ENCODE data around the gene ZNF827. TPM values are rescaled to one million over a fixed set of nuclear protein-coding genes. Genes with fewer than 3 reads are reported as not detected.

ZNF827 gene
- total and polyA plus RNA-seq, 2 of the 13 experiments (the other 11 are each of a cell fraction or from before 2014, with no cell fraction given), result 2.8 TPM

GRCh38 chr4:145716661-145717200, 221.9 kb downstream of the ZNF827 start:
- 0% methylated on average over 1 of the region's 1 CpG for WGBS (ENCODE audit: low lambda C conversion rate)
- Histone ChIP-seq H4K20me1 (ENCODE audit: insufficient read depth, low read length) (no peaks in the 10 kb centered on the region), H3K79me2 (ENCODE audit: insufficient read depth, low read length) (no peaks in the 10 kb centered on the region), H3K36me3 (replicated peaks in 1 of 2; ENCODE audit: control insufficient read depth in 1 of 2, insufficient read depth in 2 of 2, low read length in 2 of 2) (no peaks in the 10 kb centered on the region), H3K9me3 (ENCODE audit: low read length) (no peaks in the 10 kb centered on the region), H2AFZ (ENCODE audit: low read length) (no peak overlapping the region), H3K4me1 (ENCODE audit: insufficient read depth, low read length) (no peaks in the 10 kb centered on the region), H3K4me3 (replicated peaks in 1 of 3; ENCODE audit: insufficient read depth in 1 of 3, low read depth in 2 of 3, low read length in 3 of 3) (no peak overlapping the region), H3K9ac (ENCODE audit: insufficient read depth, low read depth, low read length) (no peak overlapping the region), H3K27me3 (ENCODE audit: control insufficient read depth in 1 of 2, insufficient read depth in 2 of 2, low read length in 2 of 2) (no peaks in the 10 kb centered on the region; a peak in 2 of 5 replicates), H3K4me2 (ENCODE audit: low read depth, low read length) (no peak overlapping the region), H3K27ac (ENCODE audit: extremely low read length, insufficient read depth, low read length) (no peak overlapping the region)
- TF ChIP-seq, protein P1, sequence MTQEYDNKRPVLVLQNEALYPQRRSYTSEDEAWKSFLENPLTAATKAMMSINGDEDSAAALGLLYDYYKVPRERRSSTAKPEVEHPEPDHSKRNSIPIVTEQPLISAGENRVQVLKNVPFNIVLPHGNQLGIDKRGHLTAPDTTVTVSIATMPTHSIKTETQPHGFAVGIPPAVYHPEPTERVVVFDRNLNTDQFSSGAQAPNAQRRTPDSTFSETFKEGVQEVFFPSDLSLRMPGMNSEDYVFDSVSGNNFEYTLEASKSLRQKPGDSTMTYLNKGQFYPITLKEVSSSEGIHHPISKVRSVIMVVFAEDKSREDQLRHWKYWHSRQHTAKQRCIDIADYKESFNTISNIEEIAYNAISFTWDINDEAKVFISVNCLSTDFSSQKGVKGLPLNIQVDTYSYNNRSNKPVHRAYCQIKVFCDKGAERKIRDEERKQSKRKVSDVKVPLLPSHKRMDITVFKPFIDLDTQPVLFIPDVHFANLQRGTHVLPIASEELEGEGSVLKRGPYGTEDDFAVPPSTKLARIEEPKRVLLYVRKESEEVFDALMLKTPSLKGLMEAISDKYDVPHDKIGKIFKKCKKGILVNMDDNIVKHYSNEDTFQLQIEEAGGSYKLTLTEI (CRISPR knock-in tag; conservative IDR thresholded peaks at IDR 0.05), result no peak
- TF ChIP-seq SRY (CRISPR knock-in tag; IDR thresholded peaks at IDR 0.05) (no peak), SALL1 (CRISPR knock-in tag; IDR thresholded peaks at IDR 0.05) (no peak), ZNF703 (CRISPR knock-in tag; IDR thresholded peaks at IDR 0.05; ENCODE audit: borderline replicate concordance) (no peak), RARG (CRISPR knock-in tag; IDR thresholded peaks at IDR 0.05; ENCODE audit: low read depth) (no peak), E2F5 (CRISPR knock-in tag; conservative IDR thresholded peaks at IDR 0.05) (no peak), TOE1 (CRISPR knock-in tag; IDR thresholded peaks at IDR 0.05) (no peak), GMEB2 (CRISPR knock-in tag; IDR thresholded peaks at IDR 0.05; ENCODE audit: low read depth) (no peak), ZNF33B (CRISPR knock-in tag; IDR thresholded peaks at IDR 0.05) (no peak)
- no TSS peak for BruUV-seq (replicated peaks)
- intact Hi-C loops (cut with micrococcal nuclease; ENCODE audit: unreplicated experiment), result no loop called here
- ATAC-seq (no peak), FAIRE-seq (no peak), DNase-seq (ENCODE audit: low spot score) (no peak)
- POLR2A ChIA-PET, result no interaction called here
- in situ Hi-C loops (cut with HindIII; ENCODE audit: extremely low pct_ligation_motif_present, low pct_unique_long_range_greater_than_20kb), result no loop called here
- CTCF ChIA-PET (ENCODE audit: low intra/inter-chr PET ratio, low total read pairs), result no interaction called here

Data from HepG2 (cell line).